ENCODE measurements around the gene CSPG5. TPM values are rescaled to one million over a fixed set of nuclear protein-coding genes. Genes with fewer than 3 reads are reported as not detected.

CSPG5 gene
- polyA plus RNA-seq, 6 donors from 2014 or later, result 0.16 TPM; not detected in 5

- Mint-ChIP-seq H3K27ac (no peak overlapping the region), H3K27me3 (peaks cover 12 to 33% (median 13%) of the 10 kb centered on the region in 3 donors), H3K4me1 (no peaks in the 10 kb centered on the region), H3K4me3 (peak overlapping the region in 7 of 8 donors; percentile 43 to 78 (median 57)), H3K9me3 (no peaks in the 10 kb centered on the region), H3K36me3 (peaks cover under 1 to 2% of the 10 kb centered on the region in 2 donors)
- DNase-seq (no peak), ATAC-seq (ENCODE audit: low read depth in 2 of 2) (no peak)
These were observed 1.8 kb upstream of the CSPG5 start for GRCh38 chr3:47580481-47580880.

GRCh38 chr3:47579875-47580274, 1.2 kb upstream of the CSPG5 start:
- peaks cover 13 to 39% (median 18%) of the 10 kb centered on the region in 3 donors for H3K27me3 Mint-ChIP-seq
- H3K36me3 Mint-ChIP-seq, result no peaks in the 10 kb centered on the region
- H3K4me3 Mint-ChIP-seq, result peak overlapping the region; percentile 51 to 78 (median 70)
- ATAC-seq (ENCODE audit: low read depth in 2 of 2), result no peak
- DNase-seq, result no peak
- no peaks in the 10 kb centered on the region for H3K4me1 Mint-ChIP-seq
- no peaks in the 10 kb centered on the region for H3K9me3 Mint-ChIP-seq
- no peak overlapping the region for H3K27ac Mint-ChIP-seq

GRCh38 chr3:47578119-47578632, 489 bp downstream of the CSPG5 start:
- Mint-ChIP-seq H3K27me3 (peaks cover 24 to 53% (median 25%) of the 10 kb centered on the region in 3 donors), H3K36me3 (no peaks in the 10 kb centered on the region), H3K9me3 (no peaks in the 10 kb centered on the region), H3K27ac (no peak overlapping the region), H3K4me3 (peak overlapping the region; percentile 44 to 80 (median 66)), H3K4me1 (no peaks in the 10 kb centered on the region)
- DNase-seq (peak; percentile 27), ATAC-seq (ENCODE audit: low read depth in 2 of 2) (peak; percentile 68 to 71)

GRCh38 chr3:47577583-47578118, 1.0 kb downstream of the CSPG5 start:
- H3K9me3 Mint-ChIP-seq, result no peaks in the 10 kb centered on the region
- H3K4me1 Mint-ChIP-seq, result no peaks in the 10 kb centered on the region
- ATAC-seq (ENCODE audit: low read depth in 2 of 2), result peak; percentile 15 to 16
- H3K27ac Mint-ChIP-seq, result no peak overlapping the region
- peak overlapping the region; percentile 64 to 80 (median 70) for H3K4me3 Mint-ChIP-seq
- no peaks in the 10 kb centered on the region for H3K36me3 Mint-ChIP-seq
- DNase-seq, result no peak
- peaks cover 28 to 58% (median 29%) of the 10 kb centered on the region in 3 donors for H3K27me3 Mint-ChIP-seq

- Mint-ChIP-seq H3K4me3 (peak overlapping the region in 1 of 8 donors; percentile 58), H3K9me3 (no peaks in the 10 kb centered on the region), H3K4me1 (no peaks in the 10 kb centered on the region), H3K27ac (peak overlapping the region in 2 of 6 donors; percentile 44 to 77), H3K27me3 (peaks cover 27 to 65% (median 37%) of the 10 kb centered on the region in 3 donors), H3K36me3 (no peaks in the 10 kb centered on the region)
- ATAC-seq (ENCODE audit: low read depth in 2 of 2) (no peak), DNase-seq (no peak)
These were observed 5.2 kb downstream of the CSPG5 start for GRCh38 chr3:47573190-47574172.

- H3K27ac Mint-ChIP-seq, result peak overlapping the region in 1 of 6 donors; percentile 68
- peaks cover 27 to 56% (median 37%) of the 10 kb centered on the region in 3 donors for H3K27me3 Mint-ChIP-seq
- H3K4me1 Mint-ChIP-seq, result no peaks in the 10 kb centered on the region
- H3K9me3 Mint-ChIP-seq, result no peaks in the 10 kb centered on the region
- H3K4me3 Mint-ChIP-seq, result peak overlapping the region in 1 of 8 donors; percentile 26
- ATAC-seq (ENCODE audit: low read depth in 2 of 2), result no peak
- no peak for DNase-seq
- H3K36me3 Mint-ChIP-seq, result no peaks in the 10 kb centered on the region
These were observed 7.1 kb downstream of the CSPG5 start for GRCh38 chr3:47571391-47572175.

GRCh38 chr3:47568901-47569300, 9.8 kb downstream of the CSPG5 start:
- Mint-ChIP-seq H3K27ac (no peak overlapping the region), H3K4me1 (no peaks in the 10 kb centered on the region), H3K27me3 (peaks cover 16 to 38% (median 34%) of the 10 kb centered on the region in 3 donors), H3K9me3 (no peaks in the 10 kb centered on the region), H3K36me3 (no peaks in the 10 kb centered on the region), H3K4me3 (peak overlapping the region in 1 of 8 donors; percentile 24)
- ATAC-seq (ENCODE audit: low read depth in 2 of 2) (no peak), DNase-seq (no peak)

GRCh38 chr3:47567149-47567548, 11.5 kb downstream of the CSPG5 start:
- no peak overlapping the region for H3K4me3 Mint-ChIP-seq
- H3K27me3 Mint-ChIP-seq, result peaks cover 5 to 23% (median 17%) of the 10 kb centered on the region in 3 donors
- DNase-seq (no peak), ATAC-seq (ENCODE audit: low read depth in 2 of 2) (no peak)
- H3K36me3 Mint-ChIP-seq, result no peaks in the 10 kb centered on the region
- no peaks in the 10 kb centered on the region for H3K4me1 Mint-ChIP-seq
- no peaks in the 10 kb centered on the region for H3K9me3 Mint-ChIP-seq
- H3K27ac Mint-ChIP-seq, result no peak overlapping the region

- Mint-ChIP-seq H3K27ac (peak overlapping the region in 1 of 6 donors; percentile 22), H3K36me3 (no peaks in the 10 kb centered on the region), H3K27me3 (peaks cover 0 to 18% (median 12%) of the 10 kb centered on the region in 3 donors), H3K9me3 (no peaks in the 10 kb centered on the region), H3K4me3 (no peak overlapping the region), H3K4me1 (no peaks in the 10 kb centered on the region)
- ATAC-seq (ENCODE audit: low read depth in 2 of 2), result no peak
- DNase-seq, result no peak
These were observed 12.0 kb downstream of the CSPG5 start for GRCh38 chr3:47566667-47567066.

GRCh38 chr3:47565734-47566550, 12.7 kb downstream of the CSPG5 start:
- H3K36me3 Mint-ChIP-seq, result no peaks in the 10 kb centered on the region
- no peaks in the 10 kb centered on the region for H3K9me3 Mint-ChIP-seq
- no peaks in the 10 kb centered on the region for H3K4me1 Mint-ChIP-seq
- DNase-seq (no peak), ATAC-seq (ENCODE audit: low read depth in 2 of 2) (no peak)
- peak overlapping the region in 1 of 6 donors; percentile 22 for H3K27ac Mint-ChIP-seq
- H3K4me3 Mint-ChIP-seq, result no peak overlapping the region
- peaks cover 0 to 18% (median 7%) of the 10 kb centered on the region in 3 donors for H3K27me3 Mint-ChIP-seq

- Mint-ChIP-seq H3K9me3 (peaks cover 0 to 9% (median 0%) of the 10 kb centered on the region in 7 donors), H3K27me3 (peaks cover 4 to 22% (median 20%) of the 10 kb centered on the region in 3 donors), H3K4me1 (no peaks in the 10 kb centered on the region), H3K4me3 (no peak overlapping the region), H3K36me3 (no peaks in the 10 kb centered on the region), H3K27ac (no peak overlapping the region)
- DNase-seq (no peak), ATAC-seq (ENCODE audit: low read depth in 2 of 2) (no peak)
These were observed 22.3 kb downstream of the CSPG5 start for GRCh38 chr3:47556351-47556750.

- no peaks in the 10 kb centered on the region for H3K36me3 Mint-ChIP-seq
- no peak overlapping the region for H3K27ac Mint-ChIP-seq
- H3K4me1 Mint-ChIP-seq, result peaks cover 0 to 4% (median 2%) of the 10 kb centered on the region in 3 donors
- DNase-seq (no peak), ATAC-seq (ENCODE audit: low read depth in 2 of 2) (no peak)
- H3K27me3 Mint-ChIP-seq, result peaks cover 4 to 36% (median 25%) of the 10 kb centered on the region in 3 donors
- H3K9me3 Mint-ChIP-seq, result peaks cover 0 to 9% (median 0%) of the 10 kb centered on the region in 7 donors
- H3K4me3 Mint-ChIP-seq, result no peak overlapping the region
These were observed 24.3 kb downstream of the CSPG5 start for GRCh38 chr3:47554335-47554734.

Data from naive B cell (primary cell).